ENCODE data around the gene NEB. TPM values are rescaled to one million over a fixed set of nuclear protein-coding genes. Genes with fewer than 3 reads are reported as not detected.

NEB gene
- total and polyA plus RNA-seq, 2 of the 13 experiments (the other 11 are each of a cell fraction or from before 2014, with no cell fraction given): 0.21 to 0.24 TPM

- no peak for FAIRE-seq
- H2AFZ ChIP-seq (ENCODE audit: low read length): no peak overlapping the region
- intact Hi-C loops (cut with micrococcal nuclease; ENCODE audit: unreplicated experiment) (no loop called here), in situ Hi-C loops (cut with HindIII; ENCODE audit: extremely low pct_ligation_motif_present, low pct_unique_long_range_greater_than_20kb) (no loop called here)
- 70% methylated on average over 8 of the region's 8 CpGs for WGBS (ENCODE audit: low lambda C conversion rate)
- no peak for DNase-seq (ENCODE audit: low spot score)
- CTCF ChIA-PET (ENCODE audit: low intra/inter-chr PET ratio, low total read pairs): no interaction called here
- H3K9ac ChIP-seq (ENCODE audit: insufficient read depth, low read depth, low read length): no peak overlapping the region
- ATAC-seq: no peak
- no peak overlapping the region for H3K4me3 ChIP-seq (replicated peaks in 1 of 3; ENCODE audit: insufficient read depth in 1 of 3, low read depth in 2 of 3, low read length in 3 of 3)
- no peaks in the 10 kb centered on the region for H3K79me2 ChIP-seq (ENCODE audit: insufficient read depth, low read length)
- no peak overlapping the region for H3K27ac ChIP-seq (ENCODE audit: extremely low read length, insufficient read depth, low read length)
- no peaks in the 10 kb centered on the region for H3K27me3 ChIP-seq (ENCODE audit: control insufficient read depth in 1 of 2, insufficient read depth in 2 of 2, low read length in 2 of 2)
- H3K36me3 ChIP-seq (replicated peaks in 1 of 2; ENCODE audit: control insufficient read depth in 1 of 2, insufficient read depth in 2 of 2, low read length in 2 of 2): no peaks in the 10 kb centered on the region
- no peaks in the 10 kb centered on the region for H4K20me1 ChIP-seq (ENCODE audit: insufficient read depth, low read length)
- POLR2A ChIA-PET: no interaction called here
- BruUV-seq (replicated peaks): no TSS peak
- H3K4me2 ChIP-seq (ENCODE audit: low read depth, low read length): no peak overlapping the region
- H3K4me1 ChIP-seq (ENCODE audit: insufficient read depth, low read length): no peaks in the 10 kb centered on the region
- H3K9me3 ChIP-seq (ENCODE audit: low read length): no peaks in the 10 kb centered on the region
- TF ChIP-seq ZMAT3 (CRISPR knock-in tag; conservative IDR thresholded peaks at IDR 0.05) (no peak), HCFC1 (IDR thresholded peaks at IDR 0.05; ENCODE audit: low read depth, low read length) (no peak), CSRNP2 (CRISPR knock-in tag; conservative IDR thresholded peaks at IDR 0.05; ENCODE audit: low read depth) (no peak), ZNF569 (CRISPR knock-in tag; IDR thresholded peaks at IDR 0.05; ENCODE audit: borderline replicate concordance) (no peak), HBP1 (CRISPR knock-in tag; IDR thresholded peaks at IDR 0.05; ENCODE audit: low read depth) (no peak), ZNF121 (CRISPR knock-in tag; IDR thresholded peaks at IDR 0.05) (no peak), KMT2B (CRISPR knock-in tag; IDR thresholded peaks at IDR 0.05) (no peak), ZNF790 (CRISPR knock-in tag; IDR thresholded peaks at IDR 0.05; ENCODE audit: borderline replicate concordance) (no peak), PLRG1 (conservative IDR thresholded peaks at IDR 0.05) (no peak), YEATS2 (CRISPR knock-in tag; IDR thresholded peaks at IDR 0.05; ENCODE audit: borderline replicate concordance) (no peak), BCL3 (CRISPR knock-in tag; IDR thresholded peaks at IDR 0.05) (no peak), ZNF549 (CRISPR knock-in tag; IDR thresholded peaks at IDR 0.05) (no peak), THAP7 (CRISPR knock-in tag; IDR thresholded peaks at IDR 0.05) (no peak), RARG (CRISPR knock-in tag; IDR thresholded peaks at IDR 0.05; ENCODE audit: low read depth) (no peak), MTA1 (CRISPR knock-in tag; IDR thresholded peaks at IDR 0.05; ENCODE audit: borderline replicate concordance) (no peak), EEA1 (CRISPR knock-in tag; IDR thresholded peaks at IDR 0.05; ENCODE audit: borderline replicate concordance) (no peak), KLF11 (CRISPR knock-in tag; IDR thresholded peaks at IDR 0.05) (no peak), HMGA1 (CRISPR knock-in tag; conservative IDR thresholded peaks at IDR 0.05) (no peak)
These were observed 165.1 kb downstream of the NEB start for GRCh38 chr2:151569167-151569566.
